SK-N-SH treated with all-trans-retinoic acid at 6 μM for 48 hours (cell line): Measurements from ENCODE around the gene CAST.
A peak's percentile ranks its signal among the peaks of the same experiment; 100 is the strongest.

ENCODE experiments used
- ATAC-seq: fragments of 200-7000 bp; cut with Tn5 transposase; 3 replicates; pipeline ENCODE4 v1.9.1; 2020; ENCODE audit warnings: mild to moderate bottlenecking, moderate library complexity
- ARNTL ChIP-seq: fragments of 450-650 bp; formaldehyde crosslinking; IDR thresholded peaks from 2 replicates; pipeline ENCODE4 v1.5.0; 2020; ENCODE audit warnings: low read depth, mild to moderate bottlenecking, moderate library complexity, borderline replicate concordance
- CSDC2 ChIP-seq: fragments of 250-450 bp; sonication (Bioruptor Pico); IDR thresholded peaks from 2 replicates; pipeline ENCODE4 v1.5.0; 2020; ENCODE audit warnings: mild to moderate bottlenecking, moderate library complexity
- ESRRG ChIP-seq: fragments of 250-450 bp; sonication (Bioruptor Pico); IDR thresholded peaks from 2 replicates; pipeline ENCODE4 v1.6.1; 2021; ENCODE audit warnings: mild to moderate bottlenecking
- GLIS3 ChIP-seq: fragments of 250-450 bp; sonication (Bioruptor Pico); IDR thresholded peaks from 2 replicates; pipeline ENCODE4 v1.5.0; 2020; ENCODE audit warnings: mild to moderate bottlenecking, moderate library complexity
- ISL1 ChIP-seq: fragments of 250-450 bp; sonication (Bioruptor Pico); IDR thresholded peaks from 2 replicates; pipeline ENCODE4 v2.1.2; 2022; ENCODE audit warnings: mild to moderate bottlenecking, moderate library complexity
- RARB ChIP-seq: fragments of 250-450 bp; sonication (Bioruptor Pico); IDR thresholded peaks from 2 replicates; pipeline ENCODE4 v1.8.0; 2021; ENCODE audit warnings: mild to moderate bottlenecking, moderate library complexity
- SNAI2 ChIP-seq: fragments of 250-450 bp; sonication (Bioruptor Pico); IDR thresholded peaks from 2 replicates; pipeline ENCODE4 v1.5.0; 2020; ENCODE audit warnings: mild to moderate bottlenecking, moderate library complexity
- TCF4 ChIP-seq: fragments of 250-450 bp; sonication (Bioruptor Pico); IDR thresholded peaks from 2 replicates; pipeline ENCODE4 v1.8.0; 2021; ENCODE audit warnings: mild to moderate bottlenecking, moderate library complexity, borderline replicate concordance
- TOX ChIP-seq: fragments of 250-450 bp; sonication (Bioruptor Pico); IDR thresholded peaks from 2 replicates; pipeline ENCODE4 v1.8.0; 2021; ENCODE audit warnings: mild to moderate bottlenecking, moderate library complexity, borderline replicate concordance
- ZC3H10 ChIP-seq: fragments of 250-450 bp; sonication (Bioruptor Pico); IDR thresholded peaks from 2 replicates; pipeline ENCODE4 v1.5.1; 2021; ENCODE audit warnings: mild to moderate bottlenecking, moderate library complexity
- ZFP3 ChIP-seq: fragments of 250-450 bp; sonication (Bioruptor Pico); IDR thresholded peaks from 2 replicates; pipeline ENCODE4 v1.5.0; 2020; ENCODE audit warnings: mild to moderate bottlenecking, moderate library complexity
- ZFP30 ChIP-seq: fragments of 450-650 bp; formaldehyde crosslinking; IDR thresholded peaks from 2 replicates; pipeline ENCODE4 v1.5.0; 2022; ENCODE audit warnings: mild to moderate bottlenecking, moderate library complexity
- ZNF70 ChIP-seq: fragments of 450-650 bp; formaldehyde crosslinking; IDR thresholded peaks from 2 replicates; pipeline ENCODE4 v1.5.0; 2020; ENCODE audit warnings: mild to moderate bottlenecking, moderate library complexity
- ZNF8 ChIP-seq: fragments of 450-650 bp; formaldehyde crosslinking; IDR thresholded peaks from 2 replicates; pipeline ENCODE4 v1.5.0; 2020; ENCODE audit warnings: mild to moderate bottlenecking, moderate library complexity
- TF ChIP-seq, protein P1 (sequence below): fragments of 250-450 bp; sonication (Bioruptor Pico); IDR thresholded peaks from 2 replicates; pipeline ENCODE4 v1.5.0; 2020; ENCODE audit warnings: mild to moderate bottlenecking, moderate library complexity
- TF ChIP-seq, protein P2 (sequence below): fragments of 250-450 bp; sonication (Bioruptor Pico); IDR thresholded peaks from 2 replicates; pipeline ENCODE4 v1.8.0; 2020; ENCODE audit warnings: mild to moderate bottlenecking, moderate library complexity, borderline replicate concordance
- TF ChIP-seq, protein P3 (sequence below): fragments of 250-450 bp; sonication (Bioruptor Pico); IDR thresholded peaks from 2 replicates; pipeline ENCODE4 v1.5.1; 2021; ENCODE audit warnings: mild to moderate bottlenecking, moderate library complexity
- TF ChIP-seq, protein P4 (sequence below): fragments of 250-450 bp; sonication (Bioruptor Pico); IDR thresholded peaks from 2 replicates; pipeline ENCODE4 v1.5.1; 2020; ENCODE audit warnings: low read depth, mild to moderate bottlenecking, moderate library complexity

CAST gene

DNA sequence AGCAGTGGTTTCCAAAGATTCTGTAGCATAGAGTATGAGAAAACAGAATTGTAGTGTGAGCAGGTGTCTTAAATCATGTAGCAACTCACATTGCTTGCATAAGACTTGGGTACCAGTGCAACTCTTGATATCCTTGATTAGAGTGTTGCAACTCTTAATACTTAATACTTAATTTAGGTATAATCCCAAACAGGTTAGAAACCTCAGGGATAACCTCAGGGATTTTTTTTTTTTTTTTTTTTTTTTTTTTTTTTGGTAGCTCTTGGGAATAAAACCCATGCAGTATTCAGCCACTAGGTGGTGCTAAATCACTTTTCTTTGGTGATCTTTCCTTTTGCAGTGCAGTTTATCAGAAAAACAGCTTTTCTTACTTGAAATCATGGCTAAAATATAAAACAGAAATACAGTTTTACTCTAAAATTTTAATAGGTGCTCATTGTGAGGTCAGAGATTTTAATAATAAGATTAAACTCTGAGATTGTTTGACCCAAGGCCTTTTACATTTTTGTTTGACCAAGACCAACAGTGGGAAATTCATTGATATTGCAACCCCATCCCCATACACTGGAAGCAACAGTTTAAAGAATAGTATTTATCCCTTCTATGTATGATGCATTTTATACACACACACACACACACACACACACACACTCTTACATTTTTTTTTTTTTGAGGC lies 90.3 kb downstream of the CAST start:
- TF ChIP-seq RARB (CRISPR knock-in tag) (no peak), ZFP3 (CRISPR knock-in tag) (no peak), TOX (CRISPR knock-in tag) (no peak), SNAI2 (CRISPR knock-in tag) (no peak), ESRRG (CRISPR knock-in tag) (no peak), ARNTL (CRISPR knock-in tag) (no peak), ZFP30 (no peak)
- TF ChIP-seq, protein P1, sequence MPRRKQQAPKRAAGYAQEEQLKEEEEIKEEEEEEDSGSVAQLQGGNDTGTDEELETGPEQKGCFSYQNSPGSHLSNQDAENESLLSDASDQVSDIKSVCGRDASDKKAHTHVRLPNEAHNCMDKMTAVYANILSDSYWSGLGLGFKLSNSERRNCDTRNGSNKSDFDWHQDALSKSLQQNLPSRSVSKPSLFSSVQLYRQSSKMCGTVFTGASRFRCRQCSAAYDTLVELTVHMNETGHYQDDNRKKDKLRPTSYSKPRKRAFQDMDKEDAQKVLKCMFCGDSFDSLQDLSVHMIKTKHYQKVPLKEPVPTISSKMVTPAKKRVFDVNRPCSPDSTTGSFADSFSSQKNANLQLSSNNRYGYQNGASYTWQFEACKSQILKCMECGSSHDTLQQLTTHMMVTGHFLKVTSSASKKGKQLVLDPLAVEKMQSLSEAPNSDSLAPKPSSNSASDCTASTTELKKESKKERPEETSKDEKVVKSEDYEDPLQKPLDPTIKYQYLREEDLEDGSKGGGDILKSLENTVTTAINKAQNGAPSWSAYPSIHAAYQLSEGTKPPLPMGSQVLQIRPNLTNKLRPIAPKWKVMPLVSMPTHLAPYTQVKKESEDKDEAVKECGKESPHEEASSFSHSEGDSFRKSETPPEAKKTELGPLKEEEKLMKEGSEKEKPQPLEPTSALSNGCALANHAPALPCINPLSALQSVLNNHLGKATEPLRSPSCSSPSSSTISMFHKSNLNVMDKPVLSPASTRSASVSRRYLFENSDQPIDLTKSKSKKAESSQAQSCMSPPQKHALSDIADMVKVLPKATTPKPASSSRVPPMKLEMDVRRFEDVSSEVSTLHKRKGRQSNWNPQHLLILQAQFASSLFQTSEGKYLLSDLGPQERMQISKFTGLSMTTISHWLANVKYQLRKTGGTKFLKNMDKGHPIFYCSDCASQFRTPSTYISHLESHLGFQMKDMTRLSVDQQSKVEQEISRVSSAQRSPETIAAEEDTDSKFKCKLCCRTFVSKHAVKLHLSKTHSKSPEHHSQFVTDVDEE (CRISPR knock-in tag) = no peak
- peak; percentile 59 for ATAC-seq

DNA sequence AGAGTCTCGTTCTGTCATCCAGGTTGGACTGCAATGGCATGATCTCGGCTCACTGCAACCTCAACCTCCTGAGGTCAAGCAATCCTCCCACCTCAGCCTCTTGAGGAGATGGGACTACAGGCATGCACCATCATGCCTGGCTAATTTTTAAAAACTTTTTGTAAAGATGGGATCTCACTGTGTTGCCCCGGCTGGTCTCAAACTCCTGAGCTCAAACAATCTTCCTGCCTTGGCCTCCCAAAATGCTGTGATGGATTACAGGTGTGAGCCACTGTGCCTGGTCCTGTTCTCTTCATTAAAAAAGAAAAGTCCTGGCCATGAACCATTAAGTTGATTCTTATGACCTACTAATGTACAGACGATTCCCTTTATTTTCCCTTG lies 90.8 kb downstream of the CAST start:
- no peak for TF ChIP-seq TCF4
- TF ChIP-seq, protein P2, sequence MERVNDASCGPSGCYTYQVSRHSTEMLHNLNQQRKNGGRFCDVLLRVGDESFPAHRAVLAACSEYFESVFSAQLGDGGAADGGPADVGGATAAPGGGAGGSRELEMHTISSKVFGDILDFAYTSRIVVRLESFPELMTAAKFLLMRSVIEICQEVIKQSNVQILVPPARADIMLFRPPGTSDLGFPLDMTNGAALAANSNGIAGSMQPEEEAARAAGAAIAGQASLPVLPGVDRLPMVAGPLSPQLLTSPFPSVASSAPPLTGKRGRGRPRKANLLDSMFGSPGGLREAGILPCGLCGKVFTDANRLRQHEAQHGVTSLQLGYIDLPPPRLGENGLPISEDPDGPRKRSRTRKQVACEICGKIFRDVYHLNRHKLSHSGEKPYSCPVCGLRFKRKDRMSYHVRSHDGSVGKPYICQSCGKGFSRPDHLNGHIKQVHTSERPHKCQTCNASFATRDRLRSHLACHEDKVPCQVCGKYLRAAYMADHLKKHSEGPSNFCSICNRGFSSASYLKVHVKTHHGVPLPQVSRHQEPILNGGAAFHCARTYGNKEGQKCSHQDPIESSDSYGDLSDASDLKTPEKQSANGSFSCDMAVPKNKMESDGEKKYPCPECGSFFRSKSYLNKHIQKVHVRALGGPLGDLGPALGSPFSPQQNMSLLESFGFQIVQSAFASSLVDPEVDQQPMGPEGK (CRISPR knock-in tag) = no peak
- TF ChIP-seq, protein P3, sequence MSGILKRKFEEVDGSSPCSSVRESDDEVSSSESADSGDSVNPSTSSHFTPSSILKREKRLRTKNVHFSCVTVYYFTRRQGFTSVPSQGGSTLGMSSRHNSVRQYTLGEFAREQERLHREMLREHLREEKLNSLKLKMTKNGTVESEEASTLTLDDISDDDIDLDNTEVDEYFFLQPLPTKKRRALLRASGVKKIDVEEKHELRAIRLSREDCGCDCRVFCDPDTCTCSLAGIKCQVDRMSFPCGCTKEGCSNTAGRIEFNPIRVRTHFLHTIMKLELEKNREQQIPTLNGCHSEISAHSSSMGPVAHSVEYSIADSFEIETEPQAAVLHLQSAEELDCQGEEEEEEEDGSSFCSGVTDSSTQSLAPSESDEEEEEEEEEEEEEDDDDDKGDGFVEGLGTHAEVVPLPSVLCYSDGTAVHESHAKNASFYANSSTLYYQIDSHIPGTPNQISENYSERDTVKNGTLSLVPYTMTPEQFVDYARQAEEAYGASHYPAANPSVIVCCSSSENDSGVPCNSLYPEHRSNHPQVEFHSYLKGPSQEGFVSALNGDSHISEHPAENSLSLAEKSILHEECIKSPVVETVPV (CRISPR knock-in tag) = no peak
- no peak for TF ChIP-seq ZFP30
- TF ChIP-seq GLIS3 = no peak
- no peak for TF ChIP-seq ZNF8 (CRISPR knock-in tag)
- no peak for TF ChIP-seq ARNTL (CRISPR knock-in tag)
- no peak for TF ChIP-seq CSDC2
- TF ChIP-seq ZC3H10 (CRISPR knock-in tag) = no peak
- TF ChIP-seq ZNF70 (CRISPR knock-in tag) = no peak
- no peak for TF ChIP-seq ISL1 (CRISPR knock-in tag)
- TF ChIP-seq, all 23 proteins: peak for 0
- no peak for ATAC-seq

DNA sequence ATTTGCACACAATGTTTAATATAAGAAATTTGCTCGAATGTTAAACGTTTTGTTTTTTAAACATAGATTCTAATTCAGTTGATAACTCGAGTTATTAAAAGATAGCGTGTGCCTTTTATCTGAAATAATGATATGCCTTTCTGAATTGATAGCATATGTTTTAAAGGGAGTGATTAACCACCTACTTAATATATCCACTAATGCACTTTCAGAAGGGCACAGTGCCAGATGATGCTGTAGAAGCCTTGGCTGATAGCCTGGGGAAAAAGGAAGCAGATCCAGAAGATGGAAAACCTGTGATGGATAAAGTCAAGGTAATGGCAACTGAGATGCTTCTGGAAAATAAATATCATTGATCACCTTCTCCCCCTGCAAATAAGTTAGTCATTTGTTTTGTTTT lies 91.7 kb downstream of the CAST start:
- peak; percentile 56 for ATAC-seq
- TF ChIP-seq TCF4 (peak; percentile 90), ISL1 (CRISPR knock-in tag) (peak; percentile 93), ZFP30 (no peak), SNAI2 (CRISPR knock-in tag) (peak; percentile 20; the same call in 1 of the 2 replicates)

DNA sequence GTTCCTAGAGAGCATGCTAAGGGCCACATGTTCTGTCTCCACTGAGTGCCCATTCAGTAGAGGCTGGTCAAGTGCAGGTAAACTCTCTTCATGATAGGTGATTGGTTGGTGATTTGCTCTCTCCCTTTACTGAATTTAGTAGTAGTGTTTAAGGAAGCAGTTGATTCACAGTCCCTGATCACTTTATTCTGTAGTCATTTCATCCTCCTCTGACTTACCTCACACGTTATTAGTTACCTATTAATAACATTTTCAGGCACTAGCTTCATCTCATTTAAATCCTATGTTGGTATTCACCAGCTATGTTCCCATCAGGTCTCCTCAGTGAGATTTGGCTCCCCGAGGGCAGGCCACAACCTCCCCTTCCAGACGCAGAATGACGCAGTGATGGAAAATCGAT lies 93.7 kb downstream of the CAST start:
- no peak for TF ChIP-seq CSDC2
- TF ChIP-seq GLIS3 = no peak
- TF ChIP-seq ZFP30 = no peak
- TF ChIP-seq, protein P2 (CRISPR knock-in tag) = no peak
- TF ChIP-seq, protein P4, sequence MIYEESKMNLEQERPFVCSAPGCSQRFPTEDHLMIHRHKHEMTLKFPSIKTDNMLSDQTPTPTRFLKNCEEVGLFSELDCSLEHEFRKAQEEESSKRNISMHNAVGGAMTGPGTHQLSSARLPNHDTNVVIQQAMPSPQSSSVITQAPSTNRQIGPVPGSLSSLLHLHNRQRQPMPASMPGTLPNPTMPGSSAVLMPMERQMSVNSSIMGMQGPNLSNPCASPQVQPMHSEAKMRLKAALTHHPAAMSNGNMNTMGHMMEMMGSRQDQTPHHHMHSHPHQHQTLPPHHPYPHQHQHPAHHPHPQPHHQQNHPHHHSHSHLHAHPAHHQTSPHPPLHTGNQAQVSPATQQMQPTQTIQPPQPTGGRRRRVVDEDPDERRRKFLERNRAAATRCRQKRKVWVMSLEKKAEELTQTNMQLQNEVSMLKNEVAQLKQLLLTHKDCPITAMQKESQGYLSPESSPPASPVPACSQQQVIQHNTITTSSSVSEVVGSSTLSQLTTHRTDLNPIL (CRISPR knock-in tag) = no peak
- TF ChIP-seq ZNF8 (CRISPR knock-in tag) = no peak
- no peak for TF ChIP-seq SNAI2 (CRISPR knock-in tag)
- TF ChIP-seq RARB (CRISPR knock-in tag) = no peak
- no peak for TF ChIP-seq TCF4
- no peak for TF ChIP-seq ZC3H10 (CRISPR knock-in tag)
- no peak for ATAC-seq
